ENCODE results near the gene SPATA13.
A peak's percentile ranks its signal among the peaks of the same experiment; 100 is the strongest.

SPATA13 gene

DNA sequence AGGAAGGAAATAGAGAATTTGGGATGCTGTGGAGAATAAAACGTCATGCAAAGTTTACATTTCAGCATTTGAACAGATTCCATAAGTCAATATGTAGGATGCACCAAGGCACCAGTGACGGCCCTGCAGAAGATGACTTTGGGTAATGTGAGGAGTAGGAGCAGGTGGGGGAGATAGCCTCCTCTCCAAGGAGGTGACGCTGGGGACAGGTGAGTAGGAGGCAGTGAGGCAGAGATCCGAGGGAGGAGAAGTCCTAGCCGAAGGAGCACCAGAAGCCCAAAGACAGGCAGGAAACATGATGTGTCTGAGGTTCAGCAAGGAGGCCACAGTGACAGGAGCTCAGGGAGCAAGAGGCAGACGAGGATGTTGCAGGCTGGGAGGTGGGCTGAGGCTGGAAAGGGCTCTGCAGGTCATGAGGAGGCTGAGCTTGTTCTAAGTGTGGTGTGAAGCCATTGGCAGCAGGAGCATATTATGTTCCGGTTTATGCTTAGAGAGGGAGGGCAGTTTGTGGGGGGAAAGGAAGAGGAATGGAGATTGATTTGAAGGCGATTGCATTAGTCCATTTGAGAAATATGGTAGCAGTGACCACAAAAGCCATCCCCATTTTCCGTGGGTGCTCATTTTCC, 93.1 kb downstream of the SPATA13 start:
- TF ChIP-seq, protein P1, sequence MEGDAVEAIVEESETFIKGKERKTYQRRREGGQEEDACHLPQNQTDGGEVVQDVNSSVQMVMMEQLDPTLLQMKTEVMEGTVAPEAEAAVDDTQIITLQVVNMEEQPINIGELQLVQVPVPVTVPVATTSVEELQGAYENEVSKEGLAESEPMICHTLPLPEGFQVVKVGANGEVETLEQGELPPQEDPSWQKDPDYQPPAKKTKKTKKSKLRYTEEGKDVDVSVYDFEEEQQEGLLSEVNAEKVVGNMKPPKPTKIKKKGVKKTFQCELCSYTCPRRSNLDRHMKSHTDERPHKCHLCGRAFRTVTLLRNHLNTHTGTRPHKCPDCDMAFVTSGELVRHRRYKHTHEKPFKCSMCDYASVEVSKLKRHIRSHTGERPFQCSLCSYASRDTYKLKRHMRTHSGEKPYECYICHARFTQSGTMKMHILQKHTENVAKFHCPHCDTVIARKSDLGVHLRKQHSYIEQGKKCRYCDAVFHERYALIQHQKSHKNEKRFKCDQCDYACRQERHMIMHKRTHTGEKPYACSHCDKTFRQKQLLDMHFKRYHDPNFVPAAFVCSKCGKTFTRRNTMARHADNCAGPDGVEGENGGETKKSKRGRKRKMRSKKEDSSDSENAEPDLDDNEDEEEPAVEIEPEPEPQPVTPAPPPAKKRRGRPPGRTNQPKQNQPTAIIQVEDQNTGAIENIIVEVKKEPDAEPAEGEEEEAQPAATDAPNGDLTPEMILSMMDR (IDR thresholded peaks at IDR 0.05; ENCODE audit: low read length, missing control alignments) = no peak
- no peak overlapping the region for H3K4me3 ChIP-seq (replicated peaks; ENCODE audit: low read depth, low read length)
- no peak for DNase-seq (ENCODE audit: low read depth)

DNA sequence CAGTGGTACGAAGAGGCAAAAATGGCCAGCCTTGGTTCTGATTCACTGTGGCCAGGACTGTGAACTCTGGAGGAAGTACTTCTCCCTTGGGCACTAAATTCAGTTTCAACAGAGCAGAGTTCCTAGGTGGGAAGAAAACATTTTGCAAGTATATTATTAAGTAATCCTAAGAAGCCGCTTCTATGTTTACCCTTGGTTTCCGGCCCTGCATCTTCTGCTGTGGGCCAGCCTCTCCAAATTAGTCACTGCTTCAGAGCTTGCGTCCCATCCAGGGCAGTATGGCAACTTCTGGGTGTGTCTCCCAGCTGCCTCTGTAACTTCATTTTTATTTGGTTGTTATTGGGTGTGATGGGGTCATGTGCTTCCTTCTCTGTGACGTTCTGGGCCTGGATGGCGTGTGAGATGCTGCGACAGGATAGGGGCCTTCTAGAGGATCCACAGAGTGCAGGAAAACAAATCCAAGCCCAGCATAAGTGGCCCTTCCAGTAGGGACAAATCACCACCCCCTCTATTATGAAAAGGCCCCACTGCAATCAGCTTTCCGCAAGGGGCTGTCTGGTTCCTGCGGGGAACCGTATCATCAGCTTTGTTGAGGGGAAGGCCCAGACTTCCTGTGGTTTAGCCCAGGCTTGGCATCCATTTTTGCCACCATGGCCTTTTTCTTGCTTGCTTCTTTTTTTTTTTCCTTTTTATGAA, 93.8 kb downstream of the SPATA13 start:
- no peak overlapping the region for H3K4me3 ChIP-seq (replicated peaks; ENCODE audit: low read depth, low read length)
- TF ChIP-seq, protein P1 (IDR thresholded peaks at IDR 0.05; ENCODE audit: low read length, missing control alignments) = no peak
- no peak for DNase-seq (ENCODE audit: low read depth)

DNA sequence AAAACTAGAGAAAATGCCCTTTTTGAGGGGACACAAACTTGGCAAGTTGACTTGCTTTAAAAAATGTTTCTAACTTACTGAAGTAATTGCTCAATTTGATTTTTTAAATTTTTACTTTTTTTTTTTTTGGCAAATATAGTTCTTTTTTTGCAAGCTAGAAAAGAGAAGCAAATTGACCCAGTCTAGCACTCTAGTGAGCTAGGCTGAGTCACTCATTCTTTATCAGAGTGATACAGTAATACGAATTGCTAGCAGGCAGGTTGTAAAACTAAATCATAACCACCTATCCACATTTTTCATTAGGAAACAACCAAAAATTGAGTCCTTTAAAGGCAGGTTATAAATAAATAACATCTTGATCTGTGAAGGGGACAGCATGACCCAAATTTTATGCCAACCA, 97.0 kb downstream of the SPATA13 start:
- H3K4me3 ChIP-seq (replicated peaks; ENCODE audit: low read depth, low read length) = no peak overlapping the region
- DNase-seq (ENCODE audit: low read depth) = no peak
- TF ChIP-seq, protein P1 (IDR thresholded peaks at IDR 0.05; ENCODE audit: low read length, missing control alignments) = no peak

DNA sequence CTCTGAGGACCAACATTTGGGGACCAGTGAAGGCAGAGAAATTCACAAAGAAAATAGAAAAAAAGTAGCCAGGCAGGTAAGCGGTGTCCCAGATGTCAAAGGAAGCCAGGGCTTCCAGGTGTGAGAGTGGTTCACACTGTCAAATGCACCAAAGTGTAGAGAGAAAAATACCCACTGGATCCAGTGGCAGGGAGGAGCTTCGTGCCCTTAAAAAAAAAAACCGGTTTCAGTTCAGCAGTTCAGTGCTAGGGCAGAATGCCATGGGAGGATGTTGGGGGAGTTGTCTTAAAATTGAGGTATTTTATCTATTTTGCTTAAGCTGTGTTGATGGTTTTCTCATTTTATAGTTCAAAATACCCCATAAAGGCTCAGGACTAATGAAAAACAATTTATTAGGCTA, 101.0 kb downstream of the SPATA13 start:
- H3K4me3 ChIP-seq (replicated peaks; ENCODE audit: low read depth, low read length) = no peak overlapping the region
- no peak for DNase-seq (ENCODE audit: low read depth)
- TF ChIP-seq, protein P1 (IDR thresholded peaks at IDR 0.05; ENCODE audit: low read length, missing control alignments) = no peak

DNA sequence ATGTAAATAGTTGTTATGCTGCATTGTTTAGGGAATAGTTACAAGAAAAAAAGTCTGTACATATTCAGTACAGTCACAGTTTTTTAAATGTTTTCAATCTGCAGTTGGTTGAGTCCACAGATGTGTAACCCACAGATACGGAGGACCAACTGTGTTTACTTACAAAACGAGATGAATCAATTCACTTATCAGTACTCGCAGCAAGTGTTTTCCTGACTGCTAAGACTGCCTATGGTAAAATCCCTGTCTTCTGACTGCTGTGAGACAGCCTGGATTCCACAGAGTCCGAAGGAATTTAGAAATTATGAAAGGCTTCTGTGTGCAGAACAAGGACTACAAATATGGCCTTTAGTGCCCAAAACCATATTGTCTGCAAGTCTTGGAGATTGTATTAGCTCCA, 103.1 kb downstream of the SPATA13 start:
- TF ChIP-seq, protein P1 (IDR thresholded peaks at IDR 0.05; ENCODE audit: low read length, missing control alignments) = no peak

DNA sequence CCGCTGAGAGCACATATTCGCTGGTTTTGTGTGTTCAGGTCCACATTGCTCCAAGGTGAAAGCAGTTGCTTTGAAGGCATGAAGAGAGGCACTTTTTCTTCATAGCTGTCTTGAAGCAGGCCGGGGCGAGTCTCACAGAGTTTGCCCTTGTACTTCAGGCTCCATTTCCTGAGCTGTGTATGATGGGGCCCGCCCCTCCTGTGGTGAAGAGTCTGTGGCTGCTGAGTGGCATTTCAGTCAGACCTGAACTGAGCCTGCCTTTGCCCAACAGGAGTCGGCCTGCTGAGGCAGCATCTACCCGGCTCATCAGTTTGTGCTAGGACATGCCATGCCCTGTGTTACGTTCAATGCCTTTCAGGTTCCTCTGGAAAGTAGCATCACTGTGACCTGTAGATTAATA, 104.5 kb downstream of the SPATA13 start:
- TF ChIP-seq, protein P1 (IDR thresholded peaks at IDR 0.05; ENCODE audit: low read length, missing control alignments) = no peak
- H3K4me3 ChIP-seq (replicated peaks; ENCODE audit: low read depth, low read length) = no peak overlapping the region

More for the DNA sequence above, 103.1 kb downstream of the SPATA13 start:
- peak; percentile 60 for DNase-seq (ENCODE audit: low read depth)
- no peak overlapping the region for H3K4me3 ChIP-seq (replicated peaks; ENCODE audit: low read depth, low read length)

DNA sequence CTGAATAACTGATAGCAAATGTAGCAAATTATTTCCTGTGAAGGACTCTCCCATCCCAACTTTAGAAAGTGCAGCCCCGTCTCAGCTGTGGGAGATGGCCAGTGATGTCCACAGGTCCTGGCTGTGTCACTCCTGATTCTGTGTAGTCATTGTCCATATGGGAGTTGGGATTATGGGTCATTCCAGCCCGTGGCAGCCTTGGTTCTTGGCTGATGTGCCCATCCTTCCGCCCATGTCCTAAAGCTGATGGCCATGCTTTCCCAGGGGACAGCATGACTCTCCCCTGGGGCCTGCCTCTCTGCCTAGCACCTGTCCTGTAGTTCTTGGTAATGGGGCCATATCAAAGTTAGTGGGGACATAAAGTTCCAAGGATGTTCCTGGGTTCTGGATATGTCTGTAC, 104.9 kb downstream of the SPATA13 start:
- TF ChIP-seq, protein P1 (IDR thresholded peaks at IDR 0.05; ENCODE audit: low read length, missing control alignments) = no peak
- no peak for DNase-seq (ENCODE audit: low read depth)
- no peak overlapping the region for H3K4me3 ChIP-seq (replicated peaks; ENCODE audit: low read depth, low read length)

More for the DNA sequence above, 104.5 kb downstream of the SPATA13 start:
- no peak for DNase-seq (ENCODE audit: low read depth)

Data from fibroblast of pulmonary artery (primary cell).